ENCODE measurements around the gene HOXC12. TPM values are rescaled to one million over a fixed set of nuclear protein-coding genes. Genes with fewer than 3 reads are reported as not detected.

Gene HOXC12
- total RNA-seq, 1 donor from 2014 or later, result not detected

GRCh38 chr12:53978477-53979356, 24.0 kb downstream of the HOXC12 start:
- no peak for TF ChIP-seq CTCF (IDR thresholded peaks at IDR 0.05)
- no peak overlapping the region for H3K27ac ChIP-seq
- ATAC-seq (no peak), DNase-seq (no peak)
- H3K36me3 ChIP-seq, result no peaks in the 10 kb centered on the region
- H3K4me1 ChIP-seq, result peaks cover 10% of the 10 kb centered on the region
- intact Hi-C loops (cut with DNase I), result no loop called here
- H3K27me3 ChIP-seq (ENCODE audit: low read depth), result peaks cover 96% of the 10 kb centered on the region
- H3K4me3 ChIP-seq, result no peak overlapping the region
- no peaks in the 10 kb centered on the region for H3K9me3 ChIP-seq

GRCh38 chr12:53980104-53980801, 25.6 kb downstream of the HOXC12 start:
- H3K4me3 ChIP-seq, result no peak overlapping the region
- peaks cover 7% of the 10 kb centered on the region for H3K4me1 ChIP-seq
- no peak for TF ChIP-seq CTCF (IDR thresholded peaks at IDR 0.05)
- intact Hi-C loops (cut with DNase I), result no loop called here
- DNase-seq (no peak), ATAC-seq (no peak)
- H3K27ac ChIP-seq, result no peak overlapping the region
- no peaks in the 10 kb centered on the region for H3K9me3 ChIP-seq
- H3K27me3 ChIP-seq (ENCODE audit: low read depth), result peaks cover 97% of the 10 kb centered on the region
- H3K36me3 ChIP-seq, result no peaks in the 10 kb centered on the region

GRCh38 chr12:53980802-53981496, 26.2 kb downstream of the HOXC12 start:
- Histone ChIP-seq H3K4me3 (no peak overlapping the region), H3K27ac (no peak overlapping the region), H3K27me3 (ENCODE audit: low read depth) (peaks cover 97% of the 10 kb centered on the region), H3K4me1 (peaks cover 11% of the 10 kb centered on the region), H3K36me3 (no peaks in the 10 kb centered on the region), H3K9me3 (no peaks in the 10 kb centered on the region)
- intact Hi-C loops (cut with DNase I), result no loop called here
- no peak for DNase-seq
- ATAC-seq, result no peak
- no peak for TF ChIP-seq CTCF (IDR thresholded peaks at IDR 0.05)

- Histone ChIP-seq H3K4me3 (no peak overlapping the region), H3K4me1 (peaks cover 15% of the 10 kb centered on the region), H3K36me3 (no peaks in the 10 kb centered on the region), H3K27me3 (ENCODE audit: low read depth) (peaks cover 97% of the 10 kb centered on the region), H3K27ac (no peak overlapping the region), H3K9me3 (no peaks in the 10 kb centered on the region)
- intact Hi-C loops (cut with DNase I), result no loop called here
- TF ChIP-seq CTCF (IDR thresholded peaks at IDR 0.05), result no peak
- DNase-seq (no peak), ATAC-seq (no peak)
Observed at GRCh38 chr12:53981634-53982565, 27.2 kb downstream of the HOXC12 start.
